GM19238 (cell line): ENCODE data around the gene EGF.
"Not testable (repeated sequence)": the region's sequence is repeated elsewhere in the genome, so short reads cannot be mapped to it uniquely, and the experiment has no call there.

Source experiments
- DNase-seq: peaks from one replicate; pipeline ENCODE4 v3.0.0; 2011; ENCODE audit warnings: low spot score; ENCODE audit not compliant: insufficient read length

EGF gene

GRCh38 chr4:110033355-110034025, 120.8 kb downstream of the EGF start:
- DNase-seq, result no peak

DNA sequence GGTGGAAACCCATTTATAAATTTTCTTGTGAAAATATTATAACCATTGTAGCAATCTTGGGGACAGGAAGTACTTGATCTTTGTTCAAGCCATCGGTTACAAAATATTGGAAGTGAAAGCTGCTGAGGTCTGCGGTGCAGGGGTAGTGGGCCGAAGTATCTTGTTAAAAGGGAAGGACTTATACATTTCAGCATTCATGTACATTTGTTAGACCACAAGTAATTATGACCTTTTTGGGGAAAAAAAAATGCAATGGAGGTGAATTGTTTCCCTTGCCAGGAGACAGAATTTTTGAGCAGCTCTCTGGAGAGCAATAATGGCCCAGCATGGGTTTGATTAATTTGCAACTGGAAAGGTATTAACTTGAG, 121.3 kb downstream of the EGF start:
- DNase-seq, result peak; percentile 30

DNA sequence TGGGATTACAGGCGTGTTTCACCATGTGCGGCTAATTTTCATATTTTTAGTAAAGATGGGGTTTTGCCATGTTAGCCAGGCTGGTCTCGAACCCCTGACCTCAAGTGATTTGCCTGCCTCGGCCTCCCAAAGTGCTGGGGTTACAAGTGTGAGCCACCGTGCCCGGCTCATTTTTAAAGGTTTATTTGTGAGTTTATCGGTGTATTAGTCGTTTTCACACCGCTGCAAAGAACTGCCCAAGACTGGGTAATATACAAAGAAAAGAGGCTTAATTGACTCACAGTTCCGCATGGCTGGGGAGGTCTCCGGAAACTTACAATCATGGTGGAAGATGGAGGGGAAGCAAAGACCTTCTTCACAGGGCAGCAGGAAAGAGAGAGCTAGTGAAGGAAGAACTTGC, 126.5 kb downstream of the EGF start:
- not testable (repeated sequence) for DNase-seq

DNA sequence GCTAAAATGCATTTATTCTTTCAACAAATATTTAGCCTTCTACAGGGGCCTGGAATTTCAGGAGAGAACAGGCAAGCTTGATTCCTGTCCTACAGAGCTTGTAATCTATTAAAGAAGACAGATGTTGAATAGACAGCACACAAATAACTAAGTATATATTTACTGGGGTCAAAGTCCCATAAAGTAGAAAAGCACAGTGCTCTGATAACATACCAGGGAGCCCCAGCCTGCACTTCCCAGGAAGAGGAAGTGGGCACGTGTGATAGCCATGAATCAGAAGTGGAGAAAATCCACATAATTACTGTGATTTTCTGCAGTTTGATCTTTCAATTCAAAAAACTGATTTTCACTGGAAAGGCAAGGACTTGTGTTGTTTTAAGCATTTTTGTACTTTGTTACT, 129.1 kb downstream of the EGF start:
- DNase-seq, result no peak

DNA sequence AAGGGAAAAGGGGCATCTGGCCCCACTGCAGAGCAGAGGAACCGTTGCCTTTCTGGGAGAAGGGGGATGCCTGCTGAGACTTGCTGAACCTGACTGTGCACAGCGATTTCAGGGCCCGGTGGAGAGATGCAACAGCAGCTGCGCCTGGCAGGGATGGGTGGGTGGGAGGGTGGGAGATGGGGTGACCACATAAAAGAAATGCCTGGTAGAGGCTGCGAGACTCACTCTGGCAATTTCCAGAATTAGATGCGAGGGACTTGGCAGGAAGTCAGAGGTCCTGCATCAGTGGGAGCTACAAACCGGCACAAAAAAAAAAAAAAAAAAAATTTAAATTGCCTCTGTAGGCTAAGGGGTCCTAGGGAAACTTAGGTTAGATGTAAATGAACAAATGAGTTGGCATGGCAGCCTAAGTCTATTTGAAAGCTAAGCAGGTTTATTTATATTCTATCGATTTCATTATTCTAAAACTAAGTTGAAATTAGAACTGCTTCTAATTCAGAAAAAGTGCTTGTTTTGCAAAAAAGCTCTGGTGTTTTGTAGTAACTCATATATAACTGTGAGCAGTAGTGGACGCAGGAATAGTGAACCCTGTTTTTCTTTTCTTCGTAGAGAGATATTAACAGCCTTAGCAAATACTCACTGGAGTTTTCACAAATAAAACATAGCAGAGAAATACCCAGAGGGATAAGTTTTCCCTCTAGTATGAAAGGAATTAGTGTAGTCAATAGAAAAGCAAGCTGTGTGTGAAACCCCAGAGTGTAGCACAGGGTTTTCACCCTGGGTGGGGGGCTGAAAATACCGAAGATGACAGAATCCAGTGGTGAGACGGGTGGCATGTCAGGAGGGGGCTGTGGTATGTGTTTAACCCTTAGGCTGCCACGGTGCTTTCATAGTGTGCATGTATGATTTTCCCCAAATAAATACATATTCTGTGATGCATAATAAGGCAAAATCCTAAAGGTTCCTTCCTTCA, 130.1 kb downstream of the EGF start:
- no peak for DNase-seq

DNA sequence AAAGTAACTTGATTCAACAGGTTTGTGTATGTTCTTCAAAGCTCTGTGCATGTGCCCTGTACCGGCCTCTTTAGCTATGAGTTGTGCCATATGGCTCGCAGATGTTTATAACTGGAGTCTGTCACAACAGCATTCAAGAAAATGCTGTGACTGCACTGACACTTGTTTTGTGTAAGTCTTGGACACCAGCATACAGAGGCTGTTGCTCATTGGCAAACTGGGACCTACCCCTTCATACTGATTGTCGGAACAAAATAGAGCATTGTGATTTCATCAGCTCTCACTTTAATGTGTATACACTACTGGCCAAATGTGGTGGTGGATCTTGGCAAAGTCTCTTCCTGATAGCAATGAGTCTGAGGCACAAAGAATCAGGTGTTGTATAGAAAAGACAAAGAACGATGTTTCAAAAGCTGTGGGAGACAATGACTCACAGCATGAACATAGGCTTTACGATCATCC, 133.9 kb downstream of the EGF start:
- no peak for DNase-seq

- no peak for DNase-seq
Observed at GRCh38 chr4:110049951-110050925, 137.6 kb downstream of the EGF start.

DNA sequence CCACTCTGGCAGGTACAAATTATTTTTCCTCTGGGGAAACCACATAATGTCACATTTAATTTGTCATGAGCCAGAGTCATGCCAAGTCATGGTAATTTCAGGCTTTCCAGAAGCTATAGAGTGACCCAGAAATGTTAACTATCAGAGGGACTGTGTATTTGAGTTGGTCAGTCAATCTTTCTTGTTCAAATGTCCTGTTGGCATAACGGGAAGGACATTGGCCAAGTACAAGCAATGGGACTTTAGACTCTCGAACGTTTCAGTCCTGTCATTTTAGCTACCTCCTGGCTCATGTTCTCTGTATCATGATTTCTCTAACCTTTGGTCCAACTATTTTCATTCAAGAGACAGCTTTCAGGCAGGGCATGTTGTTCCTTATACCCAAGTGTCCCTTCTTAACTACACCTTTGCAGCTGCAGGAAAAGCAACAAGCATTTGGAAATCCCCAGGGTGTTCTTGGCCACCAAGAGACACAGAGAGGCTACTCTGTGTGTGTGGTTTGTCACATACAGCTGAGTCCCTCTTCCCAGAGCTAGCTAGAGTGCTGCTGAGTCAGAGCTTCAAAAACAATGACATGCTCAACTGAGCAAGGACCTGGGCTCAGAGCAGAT, 142.6 kb downstream of the EGF start:
- no peak for DNase-seq

DNA sequence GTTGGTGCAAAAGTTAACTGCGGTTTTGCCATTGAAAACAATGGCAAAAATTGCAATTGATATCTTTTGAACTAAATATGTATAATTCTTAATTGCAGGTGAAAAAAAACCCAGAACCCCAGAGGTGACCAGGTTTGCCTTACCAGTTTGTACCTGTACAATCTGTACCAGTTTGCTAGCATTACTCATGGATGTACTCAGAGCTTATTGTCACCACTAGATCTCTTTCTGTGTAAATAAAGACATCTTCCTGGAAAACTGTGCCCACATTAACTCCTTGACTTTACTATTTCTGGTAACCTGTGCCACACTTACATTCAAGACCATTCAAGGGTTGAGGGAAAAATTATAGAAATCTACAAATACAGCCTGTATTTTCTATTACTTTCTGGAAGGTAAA, 146.0 kb downstream of the EGF start:
- DNase-seq, result no peak

- peak; percentile 13 for DNase-seq
Observed at GRCh38 chr4:110059556-110060191, 147.0 kb downstream of the EGF start.

DNA sequence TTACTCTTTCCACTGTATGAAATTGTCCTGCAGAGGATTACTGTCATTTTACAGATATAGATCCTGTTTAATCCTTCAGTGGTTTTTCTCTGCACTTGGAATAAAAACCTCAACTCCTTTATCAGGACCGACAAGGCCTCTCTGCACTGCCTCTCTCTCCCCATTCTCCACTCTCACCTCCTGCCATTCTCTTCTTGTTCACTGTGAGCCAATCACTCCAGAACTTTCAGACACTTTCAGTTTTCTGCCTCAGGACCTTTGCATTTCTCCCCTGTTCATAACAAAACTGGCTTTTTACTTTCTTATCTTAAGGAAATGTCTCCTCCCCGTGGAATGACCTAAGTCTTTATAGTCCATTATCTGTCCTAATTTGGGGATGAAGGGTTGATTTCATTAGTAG, 148.4 kb downstream of the EGF start:
- DNase-seq, result no peak
